ENCODE results near the gene KCNQ2. TPM values are rescaled to one million over a fixed set of nuclear protein-coding genes. Genes with fewer than 3 reads are reported as not detected.
"Not testable (repeated sequence)": the region's sequence is repeated elsewhere in the genome, so short reads cannot be mapped to it uniquely, and the experiment has no call there.

KCNQ2 gene
- total RNA-seq, result not detected

- ChIA-PET POLR2A (no interaction called here), CTCF (no interaction called here)
Measured at GRCh38 chr20:63471981-63472831, at the start of gene KCNQ2. TSS of gene KCNQ2 (minus strand) at chr20:63472655. CDS start at chr20:63472463, 192 bp downstream.

DNA sequence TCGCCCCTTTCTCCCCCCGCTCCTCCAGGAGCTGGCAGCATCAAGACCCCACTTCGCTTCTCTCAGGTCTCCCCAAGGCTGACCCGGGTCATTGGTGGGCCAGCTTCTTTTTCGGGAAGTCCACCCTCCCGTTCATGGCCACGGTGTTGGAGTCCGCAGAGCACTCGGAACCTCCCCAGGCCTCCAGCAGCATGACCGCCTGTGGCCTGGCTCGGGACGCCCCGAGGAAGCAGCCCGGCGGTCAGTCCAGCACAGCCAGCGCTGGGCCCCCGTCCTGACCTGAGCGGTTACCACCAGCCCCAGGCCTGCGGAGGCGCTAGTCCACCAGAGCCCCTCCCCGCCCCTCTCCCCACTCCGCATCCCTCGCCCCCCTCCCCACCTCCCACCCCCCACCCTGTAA is 49.1 kb upstream of the KCNQ2 start:
- CTCF ChIA-PET, result interaction anchor here (0.7 to 5.4 kb wide), 5 partner anchors 8 to 341 kb away, joined by 3 to 32 read pairs (median 7); partner anchors contain the start of gene PTK6
- POLR2A ChIA-PET, result interaction anchor here (0.6 to 4.2 kb wide), 17 partner anchors 9 to 541 kb away, joined by 3 to 31 read pairs (median 4); partner anchors contain the start of genes GMEB2, HELZ2, PRPF6 and PTK6

GRCh38 chr20:63520934-63521601 is 48.6 kb upstream of the KCNQ2 start:
- ChIA-PET POLR2A (interaction anchor here (0.5 to 4.2 kb wide), 20 partner anchors 10 to 541 kb away, joined by 3 to 31 read pairs (median 4); partner anchors contain the start of genes GMEB2, HELZ2, PRPF6 and PTK6), CTCF (interaction anchor here (0.7 to 5.4 kb wide), 6 partner anchors 9 to 342 kb away, joined by 3 to 32 read pairs (median 5); partner anchors contain the start of gene PTK6)

GRCh38 chr20:63520504-63520933 is 48.1 kb upstream of the KCNQ2 start, which contains the start of gene PPDPF:
TSS of gene PPDPF (plus strand) at chr20:63520765. CDS start at chr20:63521309, 544 bp downstream.
- CTCF ChIA-PET, result interaction anchor here (1.1 to 5.4 kb wide), 4 partner anchors 9 to 79 kb away, joined by 3 to 32 read pairs (median 15); partner anchors contain the start of gene PTK6
- POLR2A ChIA-PET, result interaction anchor here (0.5 to 4.2 kb wide), 13 partner anchors 17 to 542 kb away, joined by 3 to 31 read pairs (median 4); partner anchors contain the start of genes GMEB2, HELZ2, PRPF6 and PTK6

DNA sequence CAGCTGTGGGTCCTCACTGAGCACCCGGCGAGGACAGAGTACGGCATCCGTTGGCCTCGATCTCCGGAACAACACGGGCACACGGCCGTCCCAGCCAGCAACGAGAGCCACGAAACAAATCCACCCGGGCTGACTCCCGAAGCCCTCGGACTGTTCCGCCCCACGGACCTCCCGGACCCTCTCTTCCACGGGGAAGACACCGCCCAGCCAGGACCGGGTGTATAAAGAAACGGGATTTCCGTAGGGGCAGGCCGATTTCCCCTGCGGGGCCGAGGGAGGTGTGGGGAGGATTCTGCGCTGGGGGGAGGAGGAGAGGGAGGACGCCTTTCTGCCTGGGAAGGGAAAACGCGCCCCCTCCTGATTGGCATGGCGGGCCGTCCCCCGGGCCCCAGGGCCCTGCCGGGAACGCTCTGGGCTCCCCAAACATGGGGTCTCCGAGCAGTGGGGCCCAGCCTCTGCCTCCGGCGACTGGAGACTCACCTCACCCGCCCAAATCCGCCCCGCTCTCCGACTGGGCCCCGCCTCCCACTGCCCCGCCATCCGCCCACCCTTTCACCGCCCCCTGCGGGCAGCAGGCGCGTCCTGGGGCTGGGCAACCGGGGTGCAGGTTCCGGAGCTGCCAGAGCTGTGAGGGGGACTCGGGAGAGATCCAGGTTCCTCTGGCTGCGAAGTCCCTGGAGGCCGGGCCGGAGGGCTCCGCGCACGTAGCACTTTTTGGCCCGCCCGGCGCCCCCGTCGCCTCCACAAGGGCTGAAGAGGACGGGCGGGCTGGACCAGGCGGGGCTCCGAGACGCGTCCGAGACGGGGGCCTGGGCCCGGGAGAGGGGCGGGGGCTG is 47.4 kb upstream of the KCNQ2 start:
- ChIA-PET POLR2A (interaction anchor here (0.6 to 4.2 kb wide), 6 partner anchors 17 to 543 kb away, joined by 3 to 31 read pairs (median 4); partner anchors contain the start of genes PRPF6, PTK6 and TCEA2), CTCF (interaction anchor here (0.7 to 5.4 kb wide), 6 partner anchors 10 to 78 kb away, joined by 3 to 32 read pairs (median 5); partner anchors contain the start of gene PTK6)

- ChIA-PET POLR2A (no interaction called here), CTCF (interaction anchor here (0.7 to 1.1 kb wide), 3 partner anchors 19 to 23 kb away, joined by 3 to 4 read pairs (median 3); partner anchors contain the start of gene PTK6)
Measured at GRCh38 chr20:63518946-63519667, 46.7 kb upstream of the KCNQ2 start.

DNA sequence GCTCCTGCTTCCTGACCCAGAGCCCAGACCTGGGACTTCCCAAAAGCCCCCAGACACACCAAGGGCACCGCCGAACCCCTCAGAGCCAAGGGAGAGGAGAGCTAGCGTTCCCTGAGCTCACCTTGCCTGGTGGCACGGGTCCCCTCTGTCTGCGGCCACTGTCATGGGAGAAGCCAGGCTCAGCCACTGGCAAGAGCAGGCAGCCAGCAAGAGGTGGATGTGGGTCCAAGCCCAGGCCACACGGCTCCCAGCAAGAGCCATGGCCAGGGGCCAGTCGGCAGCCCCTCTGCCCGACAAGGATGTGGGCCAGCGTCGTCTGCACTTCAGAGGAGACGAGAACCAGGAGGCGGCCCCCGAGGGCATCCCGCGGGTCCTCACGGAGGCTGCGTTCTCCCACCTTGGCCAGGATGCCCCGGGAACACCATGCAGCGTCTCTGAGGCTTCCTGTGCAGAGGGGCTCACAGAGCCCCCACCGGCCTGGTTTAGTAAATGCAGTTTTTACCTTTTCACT is 46.0 kb upstream of the KCNQ2 start:
- ChIA-PET POLR2A (no interaction called here), CTCF (interaction anchor here (0.8 to 1.3 kb wide), 3 partner anchors 20 to 24 kb away, joined by 3 to 5 read pairs (median 4); partner anchors contain the start of gene PTK6)

DNA sequence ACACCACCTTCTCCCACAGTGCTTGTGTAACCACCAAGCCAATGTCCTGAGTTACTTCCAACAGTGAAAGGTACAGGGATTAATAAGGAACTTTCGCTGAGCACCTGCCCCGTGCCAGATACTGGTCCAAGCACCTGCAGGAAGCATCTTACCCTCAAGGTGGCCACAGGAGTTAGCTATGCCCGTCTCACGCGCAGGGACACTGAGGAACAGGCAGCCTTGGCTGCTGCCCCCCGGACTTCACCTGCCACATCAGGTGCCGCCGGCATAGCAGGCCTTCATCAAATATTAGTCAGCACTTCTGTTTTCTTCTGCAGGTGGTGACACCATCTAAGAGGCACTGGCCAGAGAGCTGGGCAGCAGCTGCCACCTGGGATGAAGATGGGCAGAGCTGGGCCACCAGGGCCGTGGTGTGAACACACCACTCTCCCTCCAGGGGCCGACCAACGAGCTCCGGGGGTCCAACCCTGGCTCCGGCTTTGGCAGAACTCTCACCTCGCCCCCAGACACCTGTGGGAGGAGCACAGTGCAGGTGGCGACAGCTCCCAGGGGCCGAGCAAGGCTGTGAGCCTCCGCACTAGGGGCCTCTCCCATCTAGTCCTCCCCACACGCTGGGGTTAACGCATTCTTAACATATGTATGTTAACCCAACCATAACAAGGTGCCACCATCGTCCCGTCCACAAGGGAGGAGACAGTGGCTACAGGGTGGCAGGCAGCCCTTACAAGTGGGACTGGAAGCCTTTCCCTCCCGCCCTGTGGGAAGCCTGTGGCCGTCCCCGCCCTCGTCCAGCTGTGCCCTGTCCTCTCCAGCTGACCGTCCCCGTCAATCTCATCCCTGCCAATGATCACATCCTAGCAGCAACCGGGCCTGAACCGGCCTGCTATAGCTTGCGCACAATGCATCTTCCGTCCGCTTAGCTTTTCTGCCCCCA is 45.2 kb upstream of the KCNQ2 start:
- ChIA-PET CTCF (interaction anchor here (0.8 to 1.3 kb wide), 3 partner anchors 12 to 23 kb away, joined by 3 to 5 read pairs (median 3); partner anchors contain the start of gene PTK6), POLR2A (no interaction called here)

DNA sequence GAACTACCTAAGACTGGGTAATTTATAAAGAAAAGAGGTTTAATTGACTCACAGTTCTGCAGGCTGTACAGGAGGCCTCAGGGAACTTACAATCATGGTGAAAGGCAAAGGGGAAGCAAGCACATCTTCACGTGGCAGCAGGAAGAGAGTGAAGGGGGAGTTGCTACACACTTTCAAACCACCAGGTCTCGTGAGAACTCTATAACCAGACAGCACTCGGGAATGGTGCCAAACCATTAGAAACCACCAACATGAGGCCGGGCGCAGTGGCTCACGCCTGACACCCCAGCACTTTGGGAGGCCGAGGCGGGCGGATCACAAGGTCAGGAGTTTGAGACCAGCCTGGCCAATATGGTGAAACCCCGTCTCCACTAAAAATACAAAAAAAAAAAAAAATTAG is 42.1 kb upstream of the KCNQ2 start:
- CTCF ChIA-PET, POLR2A ChIA-PET: not testable (repeated sequence)

GRCh38 chr20:63513207-63513606 is 40.8 kb upstream of the KCNQ2 start:
- CTCF ChIA-PET, result no interaction called here
- POLR2A ChIA-PET, result no interaction called here

DNA sequence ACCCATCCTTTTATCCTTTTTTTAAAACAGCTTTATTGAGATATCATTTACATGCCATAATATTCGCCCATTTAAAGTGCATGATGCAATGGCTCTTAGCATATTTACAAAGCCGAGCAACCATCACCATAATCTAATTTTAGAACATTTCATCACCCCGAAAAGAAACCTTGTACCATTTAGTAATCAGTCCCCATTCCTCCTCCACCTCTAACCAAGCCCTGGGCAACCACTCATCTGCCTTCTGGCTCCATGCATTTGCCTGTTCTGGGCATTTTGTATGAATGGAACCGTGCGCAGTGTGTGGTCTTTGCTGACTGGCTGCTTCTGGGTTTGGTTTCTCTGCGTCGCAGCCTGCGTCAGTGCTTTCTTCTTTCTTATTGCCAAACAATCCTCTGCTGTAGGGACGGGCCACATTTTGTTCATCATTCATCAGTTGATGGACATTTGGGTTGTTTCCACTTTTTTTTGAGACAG is 36.7 kb upstream of the KCNQ2 start:
- ChIA-PET POLR2A (interaction anchor here (0.7 kb wide), 1 partner anchor 292 kb away, joined by 5 read pairs; no protein-coding TSS in a partner anchor), CTCF (interaction anchor here (0.8 kb wide), 1 partner anchor 12 kb away, joined by 3 read pairs; no protein-coding TSS in a partner anchor)

GRCh38 chr20:63508072-63508768 is 35.8 kb upstream of the KCNQ2 start:
- ChIA-PET POLR2A (no interaction called here), CTCF (interaction anchor here (0.8 kb wide), 1 partner anchor 12 kb away, joined by 3 read pairs; no protein-coding TSS in a partner anchor)

- POLR2A ChIA-PET, result no interaction called here
- CTCF ChIA-PET, result interaction anchor here (3.0 kb wide), 1 partner anchor 11 kb away, joined by 11 read pairs; no protein-coding TSS in a partner anchor
Measured at GRCh38 chr20:63507083-63507743, 34.8 kb upstream of the KCNQ2 start.

GRCh38 chr20:63505723-63506122 is 33.3 kb upstream of the KCNQ2 start:
- ChIA-PET POLR2A (no interaction called here), CTCF (interaction anchor here (0.8 to 3.0 kb wide), 3 partner anchors 10 to 16 kb away, joined by 3 to 11 read pairs (median 3); no protein-coding TSS in a partner anchor)

GRCh38 chr20:63505281-63505680 is 32.8 kb upstream of the KCNQ2 start:
- ChIA-PET POLR2A (no interaction called here), CTCF (interaction anchor here (0.8 to 3.0 kb wide), 3 partner anchors 9 to 16 kb away, joined by 3 to 11 read pairs (median 3); no protein-coding TSS in a partner anchor)

Measured in activated CD8-positive, alpha-beta memory T cell treated with anti-CD3 and anti-CD28 coated beads for 36 hours (primary cell).